B cell (primary cell): ENCODE data around the gene NCK1.

Experiments
- CTCF ChIP-seq: fragments of 200-600 bp; IDR thresholded peaks from one replicate; pipeline ENCODE4 v1.8.0; 2022; ENCODE audit warnings: antibody characterized with exemption, mild to moderate bottlenecking
- EZH2 ChIP-seq: IDR thresholded peaks from 2 replicates; pipeline ENCODE4 v1.6.1; 2012; ENCODE audit warnings: borderline replicate concordance, low read depth, mild to moderate bottlenecking, moderate library complexity, low read length; ENCODE audit not compliant: insufficient read depth, poor library complexity, severe bottlenecking

GRCh38 chr3:136947477-136947876, 85.5 kb downstream of the NCK1 start:
- no peak for TF ChIP-seq CTCF
- no peak for TF ChIP-seq EZH2
